ENCODE data around the gene FYB1.

The FYB1 gene

GRCh38 chr5:39176759-39177630 is 42.4 kb downstream of the FYB1 start:
- H3K9ac ChIP-seq (ENCODE audit: low read depth, low read length): no peak overlapping the region
- no peaks in the 10 kb centered on the region for H3K9me3 ChIP-seq (ENCODE audit: control insufficient read depth, insufficient read depth, low read length)
- no peaks in the 10 kb centered on the region for H3K27me3 ChIP-seq (ENCODE audit: control insufficient read depth, insufficient read depth, low read length)
- no peaks in the 10 kb centered on the region for H3K36me3 ChIP-seq (ENCODE audit: control insufficient read depth, insufficient read depth, low read length)
- no peak overlapping the region for H3K4me3 ChIP-seq (ENCODE audit: low read depth, low read length)
- H3K4me1 ChIP-seq (ENCODE audit: control insufficient read depth, insufficient read depth, low read length): peaks cover 3% of the 10 kb centered on the region

GRCh38 chr5:39175273-39175955 is 43.9 kb downstream of the FYB1 start:
- Histone ChIP-seq H3K9me3 (ENCODE audit: control insufficient read depth, insufficient read depth, low read length) (no peaks in the 10 kb centered on the region), H3K9ac (ENCODE audit: low read depth, low read length) (no peak overlapping the region), H3K4me3 (ENCODE audit: low read depth, low read length) (no peak overlapping the region), H3K36me3 (ENCODE audit: control insufficient read depth, insufficient read depth, low read length) (no peaks in the 10 kb centered on the region), H3K27me3 (ENCODE audit: control insufficient read depth, insufficient read depth, low read length) (no peaks in the 10 kb centered on the region), H3K4me1 (ENCODE audit: control insufficient read depth, insufficient read depth, low read length) (peaks cover 3% of the 10 kb centered on the region)

- Histone ChIP-seq H3K36me3 (ENCODE audit: control insufficient read depth, insufficient read depth, low read length) (no peaks in the 10 kb centered on the region), H3K4me3 (ENCODE audit: low read depth, low read length) (no peak overlapping the region), H3K4me1 (ENCODE audit: control insufficient read depth, insufficient read depth, low read length) (peaks cover 3% of the 10 kb centered on the region)
These were observed 46.3 kb downstream of the FYB1 start for GRCh38 chr5:39173069-39173468.

GRCh38 chr5:39172593-39172992 is 46.8 kb downstream of the FYB1 start:
- no peaks in the 10 kb centered on the region for H3K27me3 ChIP-seq (ENCODE audit: control insufficient read depth, insufficient read depth, low read length)
- no peaks in the 10 kb centered on the region for H3K9me3 ChIP-seq (ENCODE audit: control insufficient read depth, insufficient read depth, low read length)
- H3K4me3 ChIP-seq (ENCODE audit: low read depth, low read length): no peak overlapping the region
- no peak overlapping the region for H3K9ac ChIP-seq (ENCODE audit: low read depth, low read length)
- H3K36me3 ChIP-seq (ENCODE audit: control insufficient read depth, insufficient read depth, low read length): no peaks in the 10 kb centered on the region
- H3K4me1 ChIP-seq (ENCODE audit: control insufficient read depth, insufficient read depth, low read length): peaks cover 5% of the 10 kb centered on the region

More at GRCh38 chr5:39173069-39173468, 46.3 kb downstream of the FYB1 start:
- Histone ChIP-seq H3K27me3 (ENCODE audit: control insufficient read depth, insufficient read depth, low read length) (no peaks in the 10 kb centered on the region), H3K9me3 (ENCODE audit: control insufficient read depth, insufficient read depth, low read length) (no peaks in the 10 kb centered on the region), H3K9ac (ENCODE audit: low read depth, low read length) (no peak overlapping the region)

GRCh38 chr5:39171647-39172046 is 47.7 kb downstream of the FYB1 start:
- Histone ChIP-seq H3K27me3 (ENCODE audit: control insufficient read depth, insufficient read depth, low read length) (no peaks in the 10 kb centered on the region), H3K4me1 (ENCODE audit: control insufficient read depth, insufficient read depth, low read length) (peaks cover 6% of the 10 kb centered on the region), H3K4me3 (ENCODE audit: low read depth, low read length) (no peak overlapping the region), H3K9me3 (ENCODE audit: control insufficient read depth, insufficient read depth, low read length) (no peaks in the 10 kb centered on the region), H3K9ac (ENCODE audit: low read depth, low read length) (no peak overlapping the region), H3K36me3 (ENCODE audit: control insufficient read depth, insufficient read depth, low read length) (no peaks in the 10 kb centered on the region)

GRCh38 chr5:39169081-39169480 is 50.3 kb downstream of the FYB1 start:
- H3K36me3 ChIP-seq (ENCODE audit: control insufficient read depth, insufficient read depth, low read length): no peaks in the 10 kb centered on the region
- H3K9me3 ChIP-seq (ENCODE audit: control insufficient read depth, insufficient read depth, low read length): no peaks in the 10 kb centered on the region
- H3K9ac ChIP-seq (ENCODE audit: low read depth, low read length): no peak overlapping the region
- no peak overlapping the region for H3K4me3 ChIP-seq (ENCODE audit: low read depth, low read length)
- peaks cover 3% of the 10 kb centered on the region for H3K4me1 ChIP-seq (ENCODE audit: control insufficient read depth, insufficient read depth, low read length)
- no peaks in the 10 kb centered on the region for H3K27me3 ChIP-seq (ENCODE audit: control insufficient read depth, insufficient read depth, low read length)

- Histone ChIP-seq H3K27me3 (ENCODE audit: control insufficient read depth, insufficient read depth, low read length) (no peaks in the 10 kb centered on the region), H3K4me3 (ENCODE audit: low read depth, low read length) (no peak overlapping the region), H3K9me3 (ENCODE audit: control insufficient read depth, insufficient read depth, low read length) (no peaks in the 10 kb centered on the region), H3K36me3 (ENCODE audit: control insufficient read depth, insufficient read depth, low read length) (no peaks in the 10 kb centered on the region), H3K9ac (ENCODE audit: low read depth, low read length) (no peak overlapping the region), H3K4me1 (ENCODE audit: control insufficient read depth, insufficient read depth, low read length) (peaks cover 3% of the 10 kb centered on the region)
These were observed 51.4 kb downstream of the FYB1 start for GRCh38 chr5:39167972-39168342.

- Histone ChIP-seq H3K4me3 (ENCODE audit: low read depth, low read length) (no peak overlapping the region), H3K4me1 (ENCODE audit: control insufficient read depth, insufficient read depth, low read length) (peaks cover 3% of the 10 kb centered on the region), H3K27me3 (ENCODE audit: control insufficient read depth, insufficient read depth, low read length) (no peaks in the 10 kb centered on the region), H3K36me3 (ENCODE audit: control insufficient read depth, insufficient read depth, low read length) (no peaks in the 10 kb centered on the region), H3K9me3 (ENCODE audit: control insufficient read depth, insufficient read depth, low read length) (no peaks in the 10 kb centered on the region), H3K9ac (ENCODE audit: low read depth, low read length) (no peak overlapping the region)
These were observed 52.0 kb downstream of the FYB1 start for GRCh38 chr5:39167141-39167971.

- Histone ChIP-seq H3K9me3 (ENCODE audit: control insufficient read depth, insufficient read depth, low read length) (no peaks in the 10 kb centered on the region), H3K27me3 (ENCODE audit: control insufficient read depth, insufficient read depth, low read length) (no peaks in the 10 kb centered on the region), H3K36me3 (ENCODE audit: control insufficient read depth, insufficient read depth, low read length) (no peaks in the 10 kb centered on the region), H3K4me1 (ENCODE audit: control insufficient read depth, insufficient read depth, low read length) (peaks cover 3% of the 10 kb centered on the region), H3K9ac (ENCODE audit: low read depth, low read length) (no peak overlapping the region), H3K4me3 (ENCODE audit: low read depth, low read length) (no peak overlapping the region)
These were observed 54.6 kb downstream of the FYB1 start for GRCh38 chr5:39164529-39165402.

- Histone ChIP-seq H3K9ac (ENCODE audit: low read depth, low read length) (no peak overlapping the region), H3K4me3 (ENCODE audit: low read depth, low read length) (no peak overlapping the region), H3K9me3 (ENCODE audit: control insufficient read depth, insufficient read depth, low read length) (no peaks in the 10 kb centered on the region), H3K27me3 (ENCODE audit: control insufficient read depth, insufficient read depth, low read length) (no peaks in the 10 kb centered on the region), H3K36me3 (ENCODE audit: control insufficient read depth, insufficient read depth, low read length) (no peaks in the 10 kb centered on the region), H3K4me1 (ENCODE audit: control insufficient read depth, insufficient read depth, low read length) (peaks cover 3% of the 10 kb centered on the region)
These were observed 55.3 kb downstream of the FYB1 start for GRCh38 chr5:39164016-39164415.

GRCh38 chr5:39161578-39161977 is 57.8 kb downstream of the FYB1 start:
- Histone ChIP-seq H3K4me1 (ENCODE audit: control insufficient read depth, insufficient read depth, low read length) (no peaks in the 10 kb centered on the region), H3K9ac (ENCODE audit: low read depth, low read length) (no peak overlapping the region), H3K36me3 (ENCODE audit: control insufficient read depth, insufficient read depth, low read length) (no peaks in the 10 kb centered on the region)

More at GRCh38 chr5:39161578-39161977, 57.8 kb downstream of the FYB1 start:
- Histone ChIP-seq H3K4me3 (ENCODE audit: low read depth, low read length) (no peak overlapping the region), H3K27me3 (ENCODE audit: control insufficient read depth, insufficient read depth, low read length) (no peaks in the 10 kb centered on the region), H3K9me3 (ENCODE audit: control insufficient read depth, insufficient read depth, low read length) (no peaks in the 10 kb centered on the region)

Measured in iPS-15b (cell line).